Lower lobe of right lung (tissue), 2 donors: ENCODE measurements around the gene PGRMC2. TPM values are rescaled to one million over a fixed set of nuclear protein-coding genes. Genes with fewer than 3 reads are reported as not detected.
A peak's percentile ranks its signal among the peaks of the same experiment; 100 is the strongest.

Experiments
- ATAC-seq, 2 donors: fragments of 200-7000 bp; cut with Tn5 transposase; one replicate each; pipeline ENCODE4 v1.9.1; 2020 to 2022; ENCODE audit warnings: mild to moderate bottlenecking in 2 of 2, moderate library complexity in 2 of 2
- DNase-seq: peaks from one replicate; pipeline ENCODE4 v3.0.0-alpha.2; 2020
- H3K27ac ChIP-seq: fragments of 200-600 bp; one replicate; pipeline ENCODE4 v1.8.0; 2022
- H3K27me3 ChIP-seq: fragments of 200-600 bp; one replicate; pipeline ENCODE4 v1.8.0; 2022; ENCODE audit warnings: low read depth
- H3K36me3 ChIP-seq: fragments of 200-600 bp; one replicate; pipeline ENCODE4 v1.8.0; 2022; ENCODE audit warnings: mild to moderate bottlenecking
- H3K4me1 ChIP-seq: fragments of 200-600 bp; one replicate; pipeline ENCODE4 v1.8.0; 2022
- H3K4me3 ChIP-seq: fragments of 200-600 bp; one replicate; pipeline ENCODE4 v1.8.0; 2022; ENCODE audit warnings: mild to moderate bottlenecking
- H3K9me3 ChIP-seq: fragments of 200-600 bp; one replicate; pipeline ENCODE4 v1.8.0; 2022
- intact Hi-C: fragments of 100-400 bp; cut with DNase I; formaldehyde crosslinking; loops from one replicate; pipeline ENCODE4 v1.11.0; 2022
- total RNA-seq: library from RNA; stranded (reverse); fragmentation: NEBNext Ultra II Directional; extraction: Animal tissue kit (Norgen Biotek cat#: 25700); gene quantifications from one replicate; pipeline ENCODE4 v1.2.1, GENCODE V29; 2021
- TF ChIP-seq, protein P1 (sequence below): fragments of 200-600 bp; IDR thresholded peaks from one replicate; pipeline ENCODE4 v1.8.0; 2022; ENCODE audit warnings: antibody characterized with exemption, mild to moderate bottlenecking
- donor health status: DM: no; HTN: yes; CAD: no; lungs with severe emphysema.

The PGRMC2 gene
- total RNA-seq, 1 donor from 2014 or later, result 55.5 TPM

DNA sequence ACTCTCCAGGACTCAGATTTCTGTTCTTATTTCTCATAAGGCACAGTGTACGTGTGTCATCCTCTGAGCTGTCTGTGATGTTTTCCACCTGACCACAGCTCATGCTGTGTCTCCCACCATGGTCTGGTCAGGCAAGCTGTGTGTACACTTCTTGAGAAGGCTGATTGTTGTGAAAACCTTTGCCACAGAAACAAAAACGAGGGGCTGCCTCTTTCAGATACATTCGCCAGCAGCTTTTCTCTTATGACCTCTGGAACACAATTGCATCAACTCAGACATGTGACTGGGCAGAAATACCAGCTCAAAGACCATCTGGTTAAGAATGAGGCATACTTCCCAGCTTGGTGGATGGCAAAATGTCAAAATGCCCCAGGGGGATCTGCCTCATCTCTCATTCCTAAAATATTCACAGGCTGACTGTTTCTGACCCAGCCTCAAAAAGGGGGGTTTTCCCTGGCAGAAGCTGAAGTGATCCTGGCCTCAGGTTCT is 46.1 kb downstream of the PGRMC2 start:
- ATAC-seq (peak in 1 of 2 donors; percentile 41), DNase-seq (no peak)
- H3K27me3 ChIP-seq, result no peaks in the 10 kb centered on the region
- intact Hi-C loops, result no loop called here
- no peak overlapping the region for H3K4me3 ChIP-seq
- H3K4me1 ChIP-seq, result no peaks in the 10 kb centered on the region
- no peaks in the 10 kb centered on the region for H3K36me3 ChIP-seq
- no peak overlapping the region for H3K27ac ChIP-seq
- no peaks in the 10 kb centered on the region for H3K9me3 ChIP-seq
- TF ChIP-seq, protein P1, sequence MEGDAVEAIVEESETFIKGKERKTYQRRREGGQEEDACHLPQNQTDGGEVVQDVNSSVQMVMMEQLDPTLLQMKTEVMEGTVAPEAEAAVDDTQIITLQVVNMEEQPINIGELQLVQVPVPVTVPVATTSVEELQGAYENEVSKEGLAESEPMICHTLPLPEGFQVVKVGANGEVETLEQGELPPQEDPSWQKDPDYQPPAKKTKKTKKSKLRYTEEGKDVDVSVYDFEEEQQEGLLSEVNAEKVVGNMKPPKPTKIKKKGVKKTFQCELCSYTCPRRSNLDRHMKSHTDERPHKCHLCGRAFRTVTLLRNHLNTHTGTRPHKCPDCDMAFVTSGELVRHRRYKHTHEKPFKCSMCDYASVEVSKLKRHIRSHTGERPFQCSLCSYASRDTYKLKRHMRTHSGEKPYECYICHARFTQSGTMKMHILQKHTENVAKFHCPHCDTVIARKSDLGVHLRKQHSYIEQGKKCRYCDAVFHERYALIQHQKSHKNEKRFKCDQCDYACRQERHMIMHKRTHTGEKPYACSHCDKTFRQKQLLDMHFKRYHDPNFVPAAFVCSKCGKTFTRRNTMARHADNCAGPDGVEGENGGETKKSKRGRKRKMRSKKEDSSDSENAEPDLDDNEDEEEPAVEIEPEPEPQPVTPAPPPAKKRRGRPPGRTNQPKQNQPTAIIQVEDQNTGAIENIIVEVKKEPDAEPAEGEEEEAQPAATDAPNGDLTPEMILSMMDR, result no peak

DNA sequence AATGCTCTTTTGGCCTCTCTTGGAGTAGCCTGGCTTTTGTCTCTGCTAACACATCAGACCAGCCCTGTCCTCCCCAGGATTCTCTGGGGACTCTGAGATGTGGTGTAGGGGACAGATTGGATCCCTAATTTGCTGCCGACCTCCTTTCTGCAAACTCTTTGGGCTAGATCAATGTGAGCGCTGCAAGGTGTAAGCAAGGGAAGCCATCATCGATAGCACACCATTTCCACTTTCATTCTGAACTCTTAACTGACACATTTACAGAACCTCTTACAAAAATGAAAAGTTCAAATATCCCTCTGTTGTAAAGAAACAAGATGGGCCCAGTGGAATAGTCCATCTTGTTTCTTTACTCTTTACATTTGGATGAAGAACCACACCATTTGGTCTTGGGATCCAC is 46.6 kb downstream of the PGRMC2 start:
- no peak for ATAC-seq
- TF ChIP-seq, protein P1, result no peak
- intact Hi-C loops, result no loop called here

DNA sequence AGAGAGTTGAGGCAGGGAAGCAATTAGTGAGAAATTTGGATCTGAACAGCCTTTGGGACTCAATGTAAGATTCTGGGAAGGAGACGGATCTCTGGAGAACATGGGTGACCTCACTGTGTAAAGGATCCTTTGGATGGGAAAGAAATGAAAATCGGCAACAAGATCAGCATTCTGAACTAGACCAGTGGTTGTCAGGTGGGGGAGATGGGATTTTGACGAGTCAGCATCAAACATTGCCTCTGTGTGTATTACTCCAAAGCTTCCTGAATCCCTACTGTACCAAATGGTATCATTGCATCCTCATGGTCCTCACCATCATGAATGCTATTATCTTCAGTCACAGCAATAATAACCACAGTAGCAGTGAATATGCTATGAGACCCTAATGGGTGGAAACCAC is 52.8 kb downstream of the PGRMC2 start:
- H3K27ac ChIP-seq, result no peak overlapping the region
- no peaks in the 10 kb centered on the region for H3K36me3 ChIP-seq
- TF ChIP-seq, protein P1, result no peak
- no peaks in the 10 kb centered on the region for H3K4me1 ChIP-seq
- DNase-seq, result no peak
- ATAC-seq, result no peak
- no peaks in the 10 kb centered on the region for H3K27me3 ChIP-seq
- intact Hi-C loops, result no loop called here
- H3K9me3 ChIP-seq, result no peaks in the 10 kb centered on the region
- no peak overlapping the region for H3K4me3 ChIP-seq

More for the DNA sequence above, 46.6 kb downstream of the PGRMC2 start:
- Histone ChIP-seq H3K4me3 (no peak overlapping the region), H3K27me3 (no peaks in the 10 kb centered on the region), H3K4me1 (no peaks in the 10 kb centered on the region), H3K27ac (no peak overlapping the region), H3K36me3 (no peaks in the 10 kb centered on the region), H3K9me3 (no peaks in the 10 kb centered on the region)
- no peak for DNase-seq

DNA sequence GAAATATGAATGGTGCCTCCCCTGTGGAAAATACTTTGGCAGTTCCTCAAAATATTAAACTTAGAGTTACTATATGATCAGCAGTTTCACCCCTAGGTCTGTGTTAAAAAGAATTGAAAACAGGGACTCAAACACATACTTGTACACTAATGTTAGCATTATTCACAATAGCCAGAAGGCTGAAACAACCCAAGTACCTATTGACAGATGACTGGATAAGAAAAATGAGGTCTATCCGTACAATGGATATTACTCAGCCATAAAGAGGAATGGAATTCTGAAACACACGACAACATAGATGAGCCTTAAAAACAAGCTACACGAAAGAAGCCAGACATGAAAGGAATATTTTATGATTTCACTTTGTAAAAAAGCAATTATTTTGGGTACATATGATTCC is 54.9 kb downstream of the PGRMC2 start:
- no peaks in the 10 kb centered on the region for H3K4me1 ChIP-seq
- ATAC-seq (no peak), DNase-seq (no peak)
- H3K4me3 ChIP-seq, result no peak overlapping the region
- H3K9me3 ChIP-seq, result no peaks in the 10 kb centered on the region
- H3K36me3 ChIP-seq, result no peaks in the 10 kb centered on the region
- H3K27ac ChIP-seq, result no peak overlapping the region
- H3K27me3 ChIP-seq, result no peaks in the 10 kb centered on the region
- TF ChIP-seq, protein P1, result no peak
- intact Hi-C loops, result no loop called here

DNA sequence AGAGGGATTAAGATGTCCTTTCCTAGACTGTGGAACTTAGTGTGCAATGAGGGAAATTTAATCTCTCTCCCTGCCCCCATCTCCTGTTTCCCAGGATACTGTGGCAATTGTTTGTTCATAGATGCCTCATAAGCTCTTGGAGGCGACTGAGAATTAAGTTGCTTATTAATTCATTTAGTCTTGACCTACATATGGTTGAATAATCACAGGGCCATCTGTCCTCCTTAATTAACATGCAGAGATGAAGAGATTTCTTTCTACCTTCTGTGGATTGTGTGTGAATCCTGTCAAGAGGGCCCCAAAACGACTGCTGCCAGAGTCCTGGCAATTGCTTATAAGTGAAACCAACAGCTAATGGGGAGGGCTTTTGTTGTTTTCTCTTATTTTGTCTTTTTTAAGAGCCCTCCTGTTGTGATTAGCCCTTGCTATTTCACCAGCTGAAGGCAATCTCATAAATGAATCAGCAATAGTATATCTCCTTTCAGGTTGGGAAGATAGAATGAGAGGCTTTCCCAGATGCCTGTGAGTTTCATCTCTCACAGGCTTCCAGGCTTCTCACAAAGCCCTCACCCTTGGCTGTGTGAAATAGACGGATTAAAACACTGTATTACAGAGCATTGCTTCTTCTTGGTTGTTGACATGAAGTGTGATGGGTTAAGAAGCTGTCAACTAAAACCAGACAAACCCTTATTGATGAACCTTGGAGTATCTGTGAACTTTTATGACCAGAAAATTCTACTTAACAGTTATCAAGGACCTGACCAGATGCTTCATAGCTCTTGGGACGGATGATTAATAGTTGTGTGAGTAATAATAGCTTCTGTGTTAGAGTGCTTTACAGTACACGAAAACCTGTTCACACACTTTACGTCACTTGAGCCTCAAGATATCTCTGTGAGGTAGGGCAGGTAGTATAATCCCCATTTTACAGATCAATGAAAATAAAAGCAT is 58.5 kb downstream of the PGRMC2 start:
- H3K36me3 ChIP-seq, result no peaks in the 10 kb centered on the region
- H3K9me3 ChIP-seq, result no peaks in the 10 kb centered on the region
- no peak overlapping the region for H3K27ac ChIP-seq
- H3K4me3 ChIP-seq, result no peak overlapping the region
- TF ChIP-seq, protein P1, result no peak
- H3K27me3 ChIP-seq, result no peaks in the 10 kb centered on the region
- intact Hi-C loops, result no loop called here
- peaks cover 5% of the 10 kb centered on the region for H3K4me1 ChIP-seq
- DNase-seq, result no peak
- ATAC-seq, result no peak
